NCI-H1417 treated with DMSO at 0.1 percent for 48 hours (cell line): ENCODE results near the gene ADAMTS17.
"Not testable (repeated sequence)": the region's sequence is repeated elsewhere in the genome, so short reads cannot be mapped to it uniquely, and the experiment has no call there.

ENCODE experiments used
- DNase-seq: peaks from one replicate; lab custom pipeline; 2025; lab: John Stamatoyannopoulos, UW

Gene ADAMTS17

DNA sequence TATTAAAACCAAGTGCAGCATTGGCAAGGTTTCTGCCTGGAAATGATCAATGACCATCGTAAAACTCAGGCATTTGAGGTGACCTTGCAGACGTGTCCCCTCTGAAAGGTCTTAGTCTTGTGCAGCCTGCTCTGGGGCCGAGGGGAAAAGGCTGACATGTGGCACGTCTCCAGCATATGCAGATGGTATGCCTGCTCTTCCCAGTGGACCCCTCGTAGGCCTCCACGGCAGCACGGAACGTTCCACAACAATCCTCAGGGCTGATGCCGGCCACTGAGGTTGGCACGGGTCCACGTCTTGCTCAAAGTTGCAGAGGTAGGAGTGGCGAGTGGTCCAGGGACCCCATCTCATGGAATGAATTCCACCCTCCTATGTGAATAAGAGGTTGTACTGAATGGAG is 361.0 kb downstream of the ADAMTS17 start:
- DNase-seq: no peak

DNA sequence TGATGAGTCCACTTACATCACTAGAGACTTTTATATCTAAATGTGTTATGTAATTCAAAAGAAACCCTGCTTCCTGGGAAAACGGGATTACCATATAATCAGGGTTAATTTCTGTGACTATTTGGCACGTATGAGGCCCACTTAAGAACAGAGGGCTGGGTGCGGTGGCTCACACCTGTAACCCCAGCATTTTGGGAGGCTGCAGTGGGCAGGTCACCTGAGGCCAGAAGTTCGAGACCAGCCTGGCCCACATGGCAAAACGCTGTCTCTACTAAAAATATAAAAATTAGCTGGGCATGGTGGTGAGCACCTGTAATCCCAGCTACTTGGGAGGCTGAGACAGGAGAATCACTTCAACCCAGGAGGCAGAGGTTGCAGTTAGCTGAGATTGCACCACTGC is 361.9 kb downstream of the ADAMTS17 start:
- DNase-seq: not testable (repeated sequence)

DNA sequence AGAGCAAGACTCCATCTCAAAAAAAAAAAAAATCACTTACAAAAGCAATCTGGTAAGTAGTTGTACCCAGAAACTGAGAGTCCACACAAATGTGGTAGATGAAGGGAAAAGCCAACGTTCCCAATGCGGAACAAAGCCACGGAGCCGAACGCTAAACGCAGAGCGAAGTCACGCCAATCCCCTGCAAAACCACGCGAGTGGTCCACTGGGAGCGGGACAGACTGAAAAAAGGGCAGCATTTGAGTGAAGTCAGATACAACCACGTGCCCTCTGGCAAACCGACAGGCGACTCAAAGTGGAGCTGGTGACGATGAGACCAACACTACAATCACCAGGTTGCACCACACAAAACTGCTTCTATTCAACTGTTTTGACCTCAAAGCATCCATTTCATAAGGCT is 362.4 kb downstream of the ADAMTS17 start:
- no peak for DNase-seq

DNA sequence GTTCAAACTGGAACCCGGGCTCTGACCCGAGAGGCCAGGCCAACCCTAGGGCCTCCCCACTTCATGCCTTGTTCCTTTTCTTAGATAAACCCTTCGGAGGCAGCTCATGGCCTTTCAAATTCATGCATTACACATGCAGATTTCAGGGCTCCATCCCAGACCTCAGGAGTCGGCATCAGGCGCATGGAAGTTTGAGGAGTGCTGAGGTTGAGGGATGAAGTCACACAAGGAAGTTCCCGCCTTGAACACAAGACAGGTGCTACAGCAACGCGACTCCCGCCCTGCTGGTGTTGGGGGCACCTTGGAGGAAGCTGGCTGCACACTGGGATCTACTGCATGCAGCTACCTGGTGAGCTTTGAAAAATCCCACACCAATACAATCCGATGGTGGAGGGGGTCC is 363.3 kb downstream of the ADAMTS17 start:
- DNase-seq: no peak

DNA sequence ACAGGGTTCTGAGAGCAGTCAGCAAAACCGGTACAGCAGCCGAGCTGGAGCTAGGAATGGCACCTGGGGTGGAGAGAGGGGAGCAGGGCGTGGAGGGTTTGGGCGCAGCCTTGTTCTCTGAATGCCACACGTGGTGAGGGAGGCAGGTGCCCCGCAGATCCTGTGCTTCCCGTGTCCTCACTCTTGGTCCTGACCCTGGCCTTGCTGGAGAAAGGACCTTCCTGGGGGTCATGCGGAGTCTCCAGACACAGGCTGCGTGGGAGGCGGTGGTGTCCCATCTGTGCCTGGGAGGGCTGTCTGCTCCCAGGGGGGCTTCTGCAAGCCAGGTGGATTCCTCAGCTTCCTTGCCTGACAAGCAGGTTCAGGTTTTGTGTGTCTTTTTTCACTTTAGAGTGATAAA is 363.8 kb downstream of the ADAMTS17 start:
- DNase-seq: no peak

DNA sequence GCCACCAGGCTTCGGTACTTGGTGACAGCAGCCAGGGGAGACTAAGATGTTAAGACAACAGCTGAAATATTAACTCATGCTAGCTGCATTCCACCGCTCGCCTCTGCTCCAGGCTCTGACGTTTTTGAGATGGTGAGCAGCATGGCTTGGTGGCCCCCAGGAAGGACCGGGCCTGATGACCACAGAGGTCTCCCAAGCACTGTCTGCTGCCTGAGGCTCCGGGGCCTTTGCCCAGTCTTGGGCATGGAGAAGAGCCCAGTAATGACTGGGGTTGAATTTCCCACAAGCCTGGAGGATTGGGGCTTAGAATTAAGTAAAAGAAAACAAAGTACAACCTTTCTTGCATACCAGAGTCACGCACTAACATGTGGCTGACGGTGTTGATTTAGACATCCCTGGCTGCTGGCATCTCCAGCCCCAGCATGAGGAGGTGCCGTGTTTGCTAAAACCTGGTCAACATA is 364.9 kb downstream of the ADAMTS17 start:
- no peak for DNase-seq

DNA sequence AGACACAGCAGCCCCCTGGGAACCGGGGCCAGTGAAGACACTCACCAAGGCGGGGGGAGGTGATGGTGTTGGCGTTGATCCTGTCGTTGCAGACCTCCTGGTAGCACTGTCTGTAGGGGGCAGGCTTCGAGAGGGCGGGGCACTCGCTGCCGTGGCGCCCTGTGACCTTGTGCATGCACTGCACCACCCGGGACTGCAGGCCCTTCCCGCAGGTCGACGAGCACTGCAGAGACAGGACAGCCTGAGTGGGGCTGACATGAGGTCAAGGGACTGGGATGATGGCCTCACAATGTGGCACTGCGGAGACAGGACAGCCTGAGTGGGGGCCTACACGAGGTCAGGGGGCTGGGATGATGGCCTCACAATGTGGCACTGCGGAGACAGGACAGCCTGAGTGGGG is 365.8 kb downstream of the ADAMTS17 start:
- DNase-seq: no peak

DNA sequence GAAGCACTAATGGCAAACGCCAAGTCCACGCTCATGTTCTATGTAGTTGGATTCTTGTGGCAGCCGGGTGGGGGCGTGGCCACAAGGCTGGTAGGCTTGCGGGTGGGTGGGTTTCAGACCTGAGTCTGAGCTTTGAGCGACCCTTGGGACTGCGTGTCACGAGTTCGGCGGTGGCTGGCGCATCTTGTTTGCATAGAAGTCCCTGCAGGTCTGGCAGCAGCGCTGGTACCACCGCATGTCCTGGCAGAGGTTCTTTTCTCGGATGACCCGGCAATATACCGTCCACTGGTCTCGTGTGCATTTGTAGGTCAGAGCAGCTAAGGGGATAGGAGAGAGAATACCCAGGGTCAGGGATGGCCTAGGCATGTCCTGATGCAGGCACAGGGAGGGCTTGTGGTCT is 367.5 kb downstream of the ADAMTS17 start:
- no peak for DNase-seq

DNA sequence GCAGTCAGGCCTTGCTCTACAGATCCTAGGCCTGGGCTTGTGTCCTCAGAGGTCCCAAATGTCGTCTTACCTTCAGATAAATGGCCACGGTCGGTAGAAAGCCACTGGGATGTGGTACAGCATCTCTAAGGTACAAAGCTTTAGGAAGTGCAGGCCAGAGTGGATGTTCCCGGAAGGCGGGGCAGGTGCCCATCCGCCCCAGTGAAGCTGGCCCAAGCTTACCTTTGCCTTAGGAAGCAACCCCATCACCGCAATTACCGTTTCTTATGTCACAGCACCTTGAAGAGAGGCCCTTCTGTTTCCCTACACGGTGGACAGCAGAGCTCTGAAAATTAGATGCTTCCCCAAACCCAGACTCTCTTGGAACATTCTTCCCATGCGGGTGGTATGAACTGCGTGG is 368.4 kb downstream of the ADAMTS17 start:
- DNase-seq: no peak

DNA sequence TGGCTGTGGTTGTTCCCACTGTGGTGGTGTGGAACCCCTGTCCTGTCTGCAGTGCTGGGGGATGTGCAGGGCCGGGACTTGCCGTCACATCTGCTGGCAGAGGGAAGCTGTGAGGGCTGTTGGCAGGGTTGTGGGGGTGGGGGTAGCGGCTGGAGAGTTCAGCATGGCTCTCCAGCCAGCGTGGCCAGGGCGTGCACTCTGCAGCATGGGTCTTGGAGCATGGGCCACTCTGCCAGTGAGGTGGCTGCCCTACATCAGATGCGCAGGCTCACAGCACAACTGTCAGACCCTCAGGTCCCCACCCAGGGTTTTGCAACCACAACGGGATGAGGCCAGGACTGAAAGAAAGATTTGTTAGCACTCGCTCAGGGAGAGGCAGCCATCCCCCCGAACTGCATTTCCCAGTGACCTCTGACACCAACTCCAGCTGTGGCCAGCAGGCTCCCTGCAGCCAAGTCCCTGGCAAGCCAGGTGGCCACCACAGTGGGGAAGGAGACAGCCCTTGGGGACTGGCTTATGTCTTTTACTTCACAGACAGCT is 370.8 kb downstream of the ADAMTS17 start:
- no peak for DNase-seq

DNA sequence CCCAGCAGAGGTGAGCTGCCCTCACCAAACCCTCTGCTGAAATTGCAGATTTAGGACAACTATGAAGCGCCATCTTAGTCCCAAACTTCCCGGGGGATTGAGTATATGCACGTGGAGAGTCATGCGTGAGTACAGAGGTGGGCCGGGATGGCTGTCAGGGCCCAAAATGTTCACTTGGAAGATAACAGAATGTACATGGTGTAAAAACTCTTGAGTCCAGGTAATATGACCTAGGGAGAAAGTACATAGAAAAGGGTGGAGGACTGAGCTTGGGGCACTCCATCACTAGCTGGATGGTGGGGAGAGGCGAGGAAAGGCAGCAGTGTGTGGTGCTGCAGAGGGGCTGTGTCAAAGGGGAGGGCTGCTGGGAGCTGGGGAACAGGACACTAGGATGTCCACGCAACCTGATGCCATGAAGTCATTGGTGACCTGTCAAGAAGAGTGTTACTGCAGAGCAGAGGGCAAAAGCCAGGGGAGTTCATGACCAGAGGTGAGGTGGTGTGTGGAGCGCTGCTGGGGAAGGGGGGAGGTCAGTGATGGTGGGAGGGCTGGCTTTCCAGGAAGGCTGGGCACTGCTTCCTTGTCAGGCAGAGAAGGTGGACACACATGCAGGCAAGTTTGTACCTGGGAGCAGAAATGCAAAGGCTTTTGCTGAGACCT is 372.4 kb downstream of the ADAMTS17 start:
- DNase-seq: no peak

DNA sequence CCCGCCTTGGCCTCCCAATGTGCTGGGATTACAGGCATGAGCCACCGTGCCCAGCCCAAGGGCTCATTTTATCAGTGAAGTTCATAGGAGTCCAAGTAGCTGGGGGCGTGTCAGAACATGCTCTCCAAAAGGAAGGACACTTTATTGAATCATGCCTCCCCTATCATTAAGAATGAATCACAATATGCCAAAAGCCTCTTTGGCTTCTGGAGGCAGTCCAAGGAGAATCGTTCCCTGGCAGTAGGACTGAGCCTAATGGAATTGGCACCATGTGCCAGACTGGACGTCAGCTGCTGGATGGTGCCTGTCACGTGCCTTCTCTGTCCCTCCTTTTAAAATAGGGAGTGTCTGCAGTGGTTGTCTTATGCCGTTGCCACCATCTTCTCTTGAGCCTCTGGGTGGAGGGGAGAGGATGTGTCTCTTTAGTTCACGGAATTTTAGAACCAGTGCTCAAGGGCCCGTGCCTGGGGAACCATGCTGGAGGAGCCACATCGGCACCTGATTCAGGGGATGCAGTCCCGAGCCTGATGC is 373.9 kb downstream of the ADAMTS17 start:
- DNase-seq: no peak

DNA sequence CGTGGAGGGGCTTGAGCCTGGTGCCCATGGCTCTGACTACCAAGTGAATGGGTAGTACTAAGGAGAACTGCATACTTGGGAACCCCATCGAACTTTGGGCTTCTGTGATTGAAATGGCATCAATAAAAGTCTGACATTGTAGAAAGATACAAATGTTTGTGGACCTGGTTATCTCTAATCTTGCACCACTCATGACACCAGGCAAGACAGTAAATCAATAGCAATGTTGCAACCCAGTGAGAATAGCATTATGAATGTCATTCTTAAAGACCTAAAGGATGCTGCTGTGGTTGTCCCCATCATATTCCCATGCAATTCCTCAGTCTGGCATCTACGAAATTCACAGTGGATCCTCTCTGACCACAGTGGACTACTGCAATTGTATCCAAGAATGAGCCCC is 375.0 kb downstream of the ADAMTS17 start:
- no peak for DNase-seq

DNA sequence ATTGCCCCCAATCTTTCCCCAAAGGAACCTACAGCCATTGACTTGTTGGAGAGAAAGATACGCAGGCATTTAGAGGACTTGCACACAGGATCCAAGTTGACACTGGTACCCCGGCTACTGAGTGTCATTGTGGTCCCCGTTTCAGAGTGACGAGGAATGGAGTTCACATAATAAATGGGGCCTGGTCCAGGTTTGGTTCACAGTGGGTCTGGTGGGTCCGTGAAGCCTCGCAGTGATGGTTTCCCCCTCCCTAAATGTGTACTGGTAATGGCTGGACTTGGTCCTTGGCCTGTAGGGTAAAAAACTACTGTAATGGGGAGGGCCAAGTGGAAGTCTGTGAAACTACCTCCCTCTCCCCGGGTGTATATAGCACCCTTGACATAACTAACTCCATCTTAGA is 376.4 kb downstream of the ADAMTS17 start:
- DNase-seq: no peak

DNA sequence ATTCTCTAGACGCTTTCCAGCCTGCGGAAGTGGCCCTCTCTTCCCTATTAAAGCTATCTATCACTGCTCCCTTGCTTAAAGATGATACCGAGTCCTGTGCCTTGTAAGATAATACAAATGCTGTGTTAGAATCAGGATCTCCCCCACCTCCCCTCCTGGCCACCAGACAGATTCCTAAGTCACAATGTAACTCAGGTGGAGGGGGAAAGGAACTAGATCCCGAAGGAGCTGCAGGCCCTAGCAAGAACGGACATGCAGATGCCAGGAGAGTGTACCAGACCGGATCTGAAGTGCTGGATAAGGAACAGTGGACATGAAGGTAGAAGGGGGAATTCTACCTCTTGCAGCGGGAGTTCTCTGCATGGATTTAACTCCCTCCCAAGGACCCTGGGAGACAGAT is 377.8 kb downstream of the ADAMTS17 start:
- DNase-seq: no peak

DNA sequence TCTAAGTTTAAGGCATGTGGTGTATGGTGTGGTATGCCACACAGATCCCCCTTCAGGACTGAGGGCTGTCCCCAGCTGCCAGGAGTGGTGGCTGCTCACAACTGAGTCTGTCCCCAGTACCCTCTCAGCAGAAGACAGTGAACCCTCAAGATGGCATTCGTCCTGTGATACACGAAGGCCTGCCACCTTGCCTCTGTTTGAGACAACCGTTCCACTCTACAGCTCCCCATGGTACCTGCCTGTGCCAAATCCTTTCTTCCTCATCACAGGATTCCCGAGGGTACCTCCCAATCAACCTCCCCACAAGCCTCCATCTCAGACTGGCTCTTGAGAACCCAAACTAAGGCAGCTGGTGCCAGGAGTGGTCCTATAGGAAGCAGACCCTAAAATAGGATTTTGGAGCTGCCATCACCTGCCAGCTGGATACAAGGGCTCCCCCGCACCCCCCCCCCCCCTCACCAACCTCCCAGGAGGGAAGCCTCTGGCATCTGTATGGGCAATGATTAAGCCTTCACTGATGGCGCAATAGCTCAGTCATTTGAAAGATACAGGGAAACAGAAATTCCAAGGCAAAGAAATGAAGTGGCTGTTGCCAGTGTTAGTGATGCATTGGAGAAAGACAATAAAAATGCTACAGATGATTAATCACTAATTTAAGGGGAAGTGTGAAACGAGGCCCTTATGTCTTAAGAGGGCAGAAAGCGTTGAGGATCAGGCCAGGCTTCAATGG is 378.5 kb downstream of the ADAMTS17 start:
- no peak for DNase-seq

DNA sequence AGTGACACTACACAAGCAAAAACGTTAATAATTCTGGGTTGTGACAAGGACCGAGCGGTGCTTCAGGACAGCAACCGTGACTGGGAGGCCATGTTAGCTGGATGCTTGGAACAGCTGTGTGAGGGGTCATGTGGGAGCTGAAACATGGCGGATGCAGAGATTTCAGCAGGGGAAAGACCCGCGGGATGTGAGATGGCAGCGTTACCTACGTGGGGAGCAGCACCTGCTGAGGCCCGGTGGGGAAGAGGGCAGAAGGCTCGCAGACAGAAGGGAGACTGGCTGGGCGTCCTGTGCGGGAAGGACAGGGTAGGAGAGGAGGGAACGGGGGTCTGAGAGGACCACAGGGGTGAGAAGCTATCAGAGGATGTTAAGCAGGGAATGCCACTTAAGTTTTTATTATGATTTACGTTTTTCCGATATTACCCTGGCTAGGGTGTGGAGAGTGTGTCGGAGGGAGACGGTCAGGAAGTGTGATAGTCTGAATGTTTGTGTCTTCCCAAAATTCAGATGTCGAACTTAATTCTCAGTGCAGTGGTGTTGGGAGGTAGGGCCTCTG is 379.7 kb downstream of the ADAMTS17 start:
- DNase-seq: no peak

DNA sequence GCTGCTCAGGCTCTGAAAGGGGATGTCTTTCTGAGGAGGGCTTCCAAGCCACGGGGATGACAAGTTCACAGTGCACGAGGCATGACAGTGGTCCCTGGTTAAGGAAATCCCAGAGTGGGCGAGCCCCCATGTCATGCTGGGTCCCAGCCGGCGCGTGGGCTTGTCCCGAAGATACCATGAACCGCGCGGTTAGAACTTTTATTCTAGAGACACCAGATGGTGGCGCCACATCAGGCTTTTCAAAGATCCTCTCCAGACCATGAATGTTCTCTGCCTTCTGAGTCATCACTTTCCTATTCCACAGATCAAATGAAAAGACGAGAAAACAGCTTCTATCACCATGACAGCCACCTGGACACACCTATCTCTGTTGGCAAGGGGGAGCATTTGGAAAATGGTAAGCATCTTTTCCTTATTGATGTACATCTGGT is 380.7 kb downstream of the ADAMTS17 start:
- no peak for DNase-seq

DNA sequence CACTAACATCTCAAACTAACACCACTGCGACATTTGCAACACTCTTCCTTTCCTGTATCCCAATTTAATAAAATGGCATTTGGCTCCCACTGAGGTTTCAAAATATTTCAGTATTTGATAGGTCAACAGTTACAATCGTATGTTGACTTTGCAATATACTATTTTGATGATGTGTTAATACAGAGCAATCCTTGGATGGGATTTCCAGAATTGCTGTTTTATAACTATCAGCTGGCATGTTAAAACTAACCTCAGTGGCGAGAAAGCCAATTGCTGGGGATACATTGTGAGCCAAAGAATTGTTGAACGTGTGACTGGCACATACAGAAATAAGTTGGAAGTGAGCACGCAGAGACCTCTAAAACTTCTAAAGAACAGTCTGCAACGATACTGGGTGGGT is 382.4 kb downstream of the ADAMTS17 start:
- DNase-seq: no peak

DNA sequence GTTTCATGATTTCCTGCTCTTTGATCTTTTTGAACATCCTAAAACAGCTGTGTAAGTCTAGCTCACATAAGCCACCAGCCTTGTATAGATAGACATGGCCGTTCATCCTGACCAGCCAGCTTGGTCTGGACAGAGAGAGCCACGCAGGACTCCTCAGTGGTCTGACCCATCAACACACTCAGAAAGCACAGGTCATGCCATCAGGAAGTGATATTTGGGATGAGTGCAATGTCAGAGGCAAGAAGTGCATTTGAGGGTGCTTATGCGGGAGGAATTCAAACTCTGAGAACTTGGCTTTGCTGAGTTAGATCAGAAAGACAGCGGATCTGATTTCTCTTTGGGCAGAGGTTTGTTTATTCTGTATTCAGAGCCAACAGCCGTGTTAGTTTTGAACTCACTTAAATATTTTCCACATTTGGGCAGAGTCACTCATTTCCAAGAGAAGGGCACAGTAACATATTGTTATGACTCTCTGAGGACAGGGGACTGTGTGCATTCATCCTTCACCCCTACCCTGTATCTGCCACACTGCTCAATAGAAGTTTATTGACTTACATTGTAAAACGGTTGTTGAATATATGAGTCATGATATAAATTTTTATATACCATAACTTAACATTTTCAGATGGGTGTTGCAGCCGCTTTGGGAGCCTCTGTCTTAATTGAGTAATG is 383.2 kb downstream of the ADAMTS17 start:
- DNase-seq: no peak

DNA sequence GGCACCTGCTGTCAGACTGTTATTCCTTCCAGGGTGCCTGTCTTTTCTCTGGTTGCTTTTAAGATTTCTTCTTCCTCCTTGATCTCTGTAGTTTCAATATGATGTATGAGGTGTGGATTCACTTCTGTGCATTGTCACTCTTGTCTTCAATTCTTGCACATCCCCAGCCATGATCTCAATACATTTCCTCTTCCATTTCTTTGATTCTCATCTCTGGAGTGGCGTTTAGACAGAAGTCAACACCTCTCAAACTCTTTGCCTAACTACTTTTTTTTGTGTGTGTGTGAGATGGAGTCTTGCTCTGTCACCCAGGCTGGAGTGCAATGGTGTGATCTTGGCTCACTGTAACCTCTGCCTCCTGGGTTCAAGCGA is 384.1 kb downstream of the ADAMTS17 start:
- no peak for DNase-seq
